Measurements from ENCODE around the gene CRADD.
A peak's percentile ranks its signal among the peaks of the same experiment; 100 is the strongest.

CRADD gene

GRCh38 chr12:93673084-93673483 is 4.1 kb upstream of the CRADD start:
- DNase-seq = no peak

DNA sequence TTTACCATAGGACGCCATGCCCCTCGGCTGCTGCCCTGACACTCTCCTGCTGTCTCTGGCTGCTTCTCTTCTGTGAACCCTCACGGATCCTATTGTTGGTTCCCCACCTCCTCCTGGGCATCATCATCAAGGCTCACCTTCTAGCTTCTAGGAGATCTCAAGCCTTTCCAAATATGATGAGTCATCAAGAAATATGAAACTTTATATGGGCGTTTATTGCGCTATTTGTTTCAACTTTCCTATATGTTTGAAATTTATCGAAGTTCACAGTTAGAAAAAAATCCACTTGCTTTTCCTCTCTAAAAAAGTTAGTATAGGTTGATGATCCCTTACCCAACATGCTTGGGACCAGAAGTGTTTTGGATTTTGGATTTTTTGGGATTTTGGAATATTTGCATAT is 2.8 kb upstream of the CRADD start:
- DNase-seq = no peak

DNA sequence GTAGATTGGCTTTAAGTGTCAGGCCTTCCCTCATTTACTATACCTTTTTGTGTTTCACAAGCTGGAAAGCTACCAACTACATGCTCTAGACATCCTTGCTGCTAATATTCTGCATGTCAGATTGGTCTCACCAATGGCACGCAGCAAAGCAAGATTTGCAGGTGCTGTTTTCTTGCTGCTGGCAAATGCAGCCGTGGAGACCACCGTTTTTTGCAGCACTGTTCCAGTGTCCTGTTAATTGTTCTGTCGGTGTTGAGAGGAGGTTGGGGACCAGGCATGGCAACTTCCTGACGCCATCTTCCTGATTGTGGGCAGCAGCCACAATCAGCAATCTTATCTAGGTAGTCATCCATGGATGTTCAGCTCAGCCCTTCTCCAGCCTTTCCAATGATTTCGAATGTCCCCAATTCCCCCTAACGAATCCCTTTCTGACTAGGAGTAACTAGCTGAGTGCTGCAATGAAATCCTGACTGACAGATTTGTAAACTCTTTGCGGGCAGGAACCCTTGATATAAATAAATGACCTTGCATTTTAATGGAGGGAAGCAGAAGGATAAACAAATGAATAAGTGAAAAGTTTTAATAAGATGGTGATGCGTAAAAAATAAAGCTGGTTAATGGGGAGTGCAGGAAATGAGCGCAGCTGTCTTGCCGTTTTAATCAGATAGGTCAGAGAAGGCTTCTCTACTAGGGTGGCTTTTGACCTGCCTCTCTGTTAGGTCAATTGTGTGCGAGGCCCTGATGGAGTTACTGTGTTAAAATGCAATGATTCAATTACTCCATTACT is 574 bp upstream of the CRADD start:
- DNase-seq = no peak

DNA sequence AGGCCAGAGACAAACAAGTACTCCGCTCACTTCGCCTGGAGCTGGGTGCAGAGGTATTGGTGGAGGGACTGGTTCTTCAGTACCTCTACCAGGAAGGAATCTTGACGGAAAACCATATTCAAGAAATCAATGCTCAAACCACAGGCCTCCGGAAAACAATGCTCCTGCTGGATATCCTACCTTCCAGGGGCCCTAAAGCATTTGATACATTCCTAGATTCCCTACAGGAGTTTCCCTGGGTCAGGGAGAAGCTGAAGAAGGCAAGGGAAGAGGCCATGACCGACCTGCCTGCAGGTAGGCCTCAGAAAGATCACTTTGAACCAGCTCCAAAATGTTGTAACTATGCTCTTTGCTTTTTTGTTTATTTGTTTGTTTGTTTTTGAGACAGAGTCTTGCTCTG is 1.6 kb downstream of the CRADD start:
- DNase-seq = no peak

GRCh38 chr12:93679308-93679925 is 2.2 kb downstream of the CRADD start:
- no peak for DNase-seq

DNA sequence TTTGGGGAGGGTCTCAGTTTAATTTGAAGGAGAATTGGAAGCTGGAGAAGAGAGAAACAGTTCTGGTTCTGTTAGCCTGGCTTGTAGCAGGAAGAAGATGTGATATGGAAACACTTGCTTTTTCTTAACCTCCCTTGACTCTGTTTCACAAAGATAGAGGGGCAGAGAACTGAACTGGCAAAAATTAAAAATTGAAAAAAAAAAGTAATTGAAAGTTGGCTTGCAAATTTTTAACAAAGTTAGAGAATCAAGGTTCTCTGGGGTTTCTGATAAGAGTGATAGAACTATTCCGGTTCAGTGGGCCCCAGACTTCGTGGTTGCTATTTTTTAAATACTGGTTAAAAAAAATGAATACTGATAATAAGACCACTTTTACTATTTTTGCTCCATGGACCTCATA is 2.8 kb downstream of the CRADD start:
- no peak for DNase-seq

GRCh38 chr12:93682846-93683261 is 5.7 kb downstream of the CRADD start:
- DNase-seq = peak; percentile 86

DNA sequence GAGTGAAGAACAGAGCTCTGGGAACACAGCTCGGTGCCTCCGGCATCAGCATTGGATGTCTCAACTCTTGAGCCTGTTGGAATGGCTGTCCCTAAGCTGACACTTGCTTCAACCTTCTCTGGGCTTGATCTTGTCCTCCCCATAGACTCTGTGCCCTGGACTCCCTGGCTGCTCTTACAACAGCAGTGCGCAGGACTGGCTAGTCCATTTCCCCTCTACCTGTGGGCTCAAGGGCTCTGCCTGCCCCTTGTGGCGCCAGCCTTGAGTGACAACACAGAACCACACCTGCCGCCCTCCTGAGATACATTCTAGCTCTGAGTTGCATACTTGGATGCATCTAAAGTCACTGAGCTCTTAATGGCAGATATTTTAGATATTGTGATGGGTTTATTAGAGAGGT is 6.2 kb downstream of the CRADD start:
- DNase-seq = no peak

- DNase-seq = no peak
Observed at GRCh38 chr12:93684716-93685115, 7.5 kb downstream of the CRADD start.

GRCh38 chr12:93686572-93687356 is 9.6 kb downstream of the CRADD start:
- no peak for DNase-seq

DNA sequence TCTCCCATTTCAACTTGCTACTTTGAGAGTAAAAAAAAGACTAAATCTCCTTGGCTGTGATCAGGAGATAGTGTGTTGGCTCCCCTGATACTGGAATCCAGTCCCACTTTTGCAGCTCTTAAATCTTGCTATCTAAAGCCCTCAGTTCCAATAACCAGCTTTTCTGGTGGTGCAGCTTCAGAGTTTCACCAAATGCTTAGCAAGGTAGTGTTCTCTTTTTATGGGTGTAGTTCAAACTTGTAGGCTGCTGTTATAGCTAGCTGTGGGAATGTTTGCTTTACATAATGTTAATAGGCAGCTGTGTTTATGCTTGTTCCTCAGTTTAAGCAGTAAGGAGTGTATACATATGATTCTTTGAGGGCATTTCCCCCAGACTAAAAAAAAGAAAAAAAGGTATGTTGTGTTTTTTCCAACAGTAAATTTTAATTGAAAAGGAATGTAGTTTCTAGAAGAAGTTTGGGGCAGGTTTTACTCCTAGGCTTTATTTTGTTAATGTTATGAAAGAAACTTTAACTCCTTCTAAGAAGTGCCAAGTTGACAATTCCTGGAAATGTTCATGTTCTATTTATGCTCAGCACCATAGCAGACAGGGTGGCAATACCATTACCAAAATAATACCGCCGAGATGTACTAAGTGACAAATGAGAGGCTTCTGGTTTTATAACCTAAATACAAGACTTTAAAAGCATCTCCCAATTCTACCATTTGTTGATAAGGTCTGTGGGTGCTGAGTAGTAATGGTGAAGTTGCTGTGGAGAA is 12.1 kb downstream of the CRADD start:
- no peak for DNase-seq

- no peak for DNase-seq
Observed at GRCh38 chr12:93696462-93696861, 19.3 kb downstream of the CRADD start.

- no peak for DNase-seq
Observed at GRCh38 chr12:93698307-93699092, 21.3 kb downstream of the CRADD start.

GRCh38 chr12:93699271-93700145 is 22.3 kb downstream of the CRADD start:
- DNase-seq = no peak

GRCh38 chr12:93702707-93703315 is 25.6 kb downstream of the CRADD start:
- DNase-seq = no peak

DNA sequence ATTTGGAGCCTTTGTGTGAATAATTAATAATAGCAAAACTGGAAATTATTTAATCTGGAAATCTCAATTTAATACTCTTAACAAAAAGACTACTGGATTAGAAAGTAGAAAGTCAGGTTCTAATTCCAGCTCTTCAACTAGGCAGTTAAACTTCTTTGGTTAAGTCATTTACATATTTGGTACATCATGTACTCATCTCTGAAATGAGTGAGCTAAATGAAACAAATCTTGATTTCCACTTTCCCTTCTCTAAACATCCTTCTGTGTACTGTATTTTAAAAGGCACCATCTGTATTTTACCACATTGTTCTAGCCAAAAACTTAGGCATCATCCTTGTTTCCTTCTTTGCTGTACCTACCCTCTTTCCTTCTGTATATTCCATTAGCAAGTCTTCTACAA is 26.9 kb downstream of the CRADD start:
- DNase-seq = no peak

- peak; percentile 59 for DNase-seq
Observed at GRCh38 chr12:93704625-93705024, 27.4 kb downstream of the CRADD start.

GRCh38 chr12:93705237-93705636 is 28.1 kb downstream of the CRADD start:
- DNase-seq = peak; percentile 22

DNA sequence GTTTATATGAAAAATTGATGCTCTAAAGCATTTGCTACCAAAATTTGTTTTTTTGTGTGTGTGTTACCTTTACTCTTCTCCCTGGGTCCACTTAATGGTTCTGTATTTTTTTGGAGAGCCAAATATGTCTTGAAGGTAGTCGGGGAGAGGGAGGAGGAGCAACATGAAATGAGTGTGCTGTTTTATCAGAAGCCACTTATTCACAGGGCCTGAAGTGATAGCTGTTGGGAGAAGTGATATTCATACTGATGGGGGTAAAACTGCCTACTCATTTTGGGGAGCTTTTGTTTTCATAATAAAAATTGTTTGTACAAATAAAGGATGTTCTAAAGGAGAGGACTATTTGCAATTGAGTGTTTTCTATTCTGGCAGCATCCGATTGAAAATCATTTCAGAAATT is 29.2 kb downstream of the CRADD start:
- DNase-seq = no peak

DNA sequence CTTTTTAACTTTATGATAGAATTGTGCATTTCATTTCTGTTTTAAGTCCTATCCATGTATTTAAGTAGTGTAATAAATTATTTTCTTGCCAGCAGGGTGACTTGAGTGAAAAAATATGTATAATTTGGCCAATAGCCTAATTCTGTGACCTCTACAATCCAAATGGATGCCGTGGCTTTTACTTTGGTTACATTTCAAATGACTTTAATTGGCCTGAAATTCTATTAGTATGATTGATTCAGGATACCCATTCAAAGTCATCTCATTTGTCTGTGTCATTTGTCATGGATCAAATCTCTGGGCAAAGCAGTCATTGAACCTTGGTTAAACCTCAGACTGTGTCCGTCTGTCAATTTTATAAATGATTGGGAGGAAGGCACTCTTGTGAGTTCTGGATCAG is 29.6 kb downstream of the CRADD start:
- no peak for DNase-seq

DNA sequence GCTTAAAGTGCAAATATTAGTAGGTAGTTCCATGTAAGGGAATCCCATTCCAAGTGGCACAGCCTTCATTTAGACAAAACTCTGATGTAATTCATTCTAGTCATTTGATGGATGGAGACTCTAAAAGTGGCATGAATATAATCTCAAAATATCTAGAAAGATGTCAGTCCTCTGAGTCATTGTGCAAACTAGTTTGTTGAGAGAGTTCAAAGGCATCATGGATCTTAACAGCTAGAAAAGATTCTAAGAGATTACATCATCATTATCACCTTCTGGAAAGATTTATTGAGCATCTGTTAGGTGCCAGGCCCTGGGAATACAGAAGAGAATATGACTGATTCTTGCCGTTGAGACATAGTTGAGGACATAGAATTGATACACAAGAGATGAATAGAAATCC is 30.7 kb downstream of the CRADD start:
- DNase-seq = no peak
